Measurements from ENCODE around the gene FOXN3. TPM values are rescaled to one million over a fixed set of nuclear protein-coding genes. Genes with fewer than 3 reads are reported as not detected.

Gene FOXN3
- polyA plus RNA-seq, 1 of the 3 experiments (the other 2 are of a cell fraction): 9.8 TPM

DNA sequence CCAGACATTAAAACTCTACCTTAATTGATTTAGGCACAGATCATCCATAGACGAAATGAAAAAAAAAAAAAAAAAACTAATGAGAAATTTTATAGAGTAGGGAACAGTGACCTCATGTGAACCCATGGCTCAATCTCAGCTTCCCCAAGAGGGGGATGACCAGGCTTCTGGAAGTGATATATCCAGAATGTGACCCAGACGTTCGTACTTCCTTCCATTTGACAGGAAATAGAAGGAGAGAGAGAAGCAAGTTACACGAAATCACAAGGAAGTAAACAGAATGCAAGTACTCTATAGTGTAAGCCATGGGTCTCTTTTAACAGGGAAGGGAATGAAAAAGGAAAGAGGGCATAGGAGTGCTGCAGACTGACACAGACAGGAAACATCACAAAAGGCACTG is 10.1 kb downstream of the FOXN3 start:
- Histone ChIP-seq H3K27ac (ENCODE audit: low read depth in 2 of 2, low read length in 1 of 2) (peak overlapping the region in 1 of 2 experiments; percentile 8; a peak in 1 of 4 replicates), H3K9me2 (no peaks in the 10 kb centered on the region), H3K9me3 (no peaks in the 10 kb centered on the region), H3F3A (replicated peaks; ENCODE audit: insufficient read depth) (no peaks in the 10 kb centered on the region), H3K36me3 (replicated peaks in 1 of 2; ENCODE audit: control insufficient read depth in 1 of 2, insufficient read depth in 2 of 2, low read length in 1 of 2) (peaks cover 0 to 8% of the 10 kb centered on the region in 2 experiments), H4K20me1 (ENCODE audit: insufficient read depth) (peaks cover 10% of the 10 kb centered on the region), H3K79me2 (ENCODE audit: insufficient read depth) (peaks cover 53% of the 10 kb centered on the region), H3K9ac (no peak overlapping the region), H2AFZ (ENCODE audit: low read depth) (no peak overlapping the region), H3K4me2 (no peak overlapping the region), H3K4me3 (ENCODE audit: low read depth in 2 of 2, low read length in 1 of 2) (no peak overlapping the region), H3K4me1 (ENCODE audit: control insufficient read depth in 1 of 2, insufficient read depth in 2 of 2, low read depth in 1 of 2, low read length in 1 of 2) (peaks cover 0 to 5% of the 10 kb centered on the region in 2 experiments; a peak in 1 of 4 replicates), H3K27me3 (ENCODE audit: insufficient read depth) (no peaks in the 10 kb centered on the region)
- DNase-seq: no peak
- WGBS (ENCODE audit: low lambda C conversion rate): 61% methylated on average over 4 of the region's 4 CpGs
- TF ChIP-seq, protein P1, sequence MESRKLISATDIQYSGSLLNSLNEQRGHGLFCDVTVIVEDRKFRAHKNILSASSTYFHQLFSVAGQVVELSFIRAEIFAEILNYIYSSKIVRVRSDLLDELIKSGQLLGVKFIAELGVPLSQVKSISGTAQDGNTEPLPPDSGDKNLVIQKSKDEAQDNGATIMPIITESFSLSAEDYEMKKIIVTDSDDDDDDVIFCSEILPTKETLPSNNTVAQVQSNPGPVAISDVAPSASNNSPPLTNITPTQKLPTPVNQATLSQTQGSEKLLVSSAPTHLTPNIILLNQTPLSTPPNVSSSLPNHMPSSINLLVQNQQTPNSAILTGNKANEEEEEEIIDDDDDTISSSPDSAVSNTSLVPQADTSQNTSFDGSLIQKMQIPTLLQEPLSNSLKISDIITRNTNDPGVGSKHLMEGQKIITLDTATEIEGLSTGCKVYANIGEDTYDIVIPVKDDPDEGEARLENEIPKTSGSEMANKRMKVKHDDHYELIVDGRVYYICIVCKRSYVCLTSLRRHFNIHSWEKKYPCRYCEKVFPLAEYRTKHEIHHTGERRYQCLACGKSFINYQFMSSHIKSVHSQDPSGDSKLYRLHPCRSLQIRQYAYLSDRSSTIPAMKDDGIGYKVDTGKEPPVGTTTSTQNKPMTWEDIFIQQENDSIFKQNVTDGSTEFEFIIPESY (IDR thresholded peaks at IDR 0.05; ENCODE audit: borderline replicate concordance, low read depth): no peak
- no peak for TF ChIP-seq TCF12 (IDR thresholded peaks at IDR 0.05)
- no peak for TF ChIP-seq EZH2phosphoT487 (IDR thresholded peaks at IDR 0.05; ENCODE audit: borderline replicate concordance, low read depth)
- TF ChIP-seq RAD21 (IDR thresholded peaks at IDR 0.05; ENCODE audit: low read length): no peak
- TF ChIP-seq, protein P2, sequence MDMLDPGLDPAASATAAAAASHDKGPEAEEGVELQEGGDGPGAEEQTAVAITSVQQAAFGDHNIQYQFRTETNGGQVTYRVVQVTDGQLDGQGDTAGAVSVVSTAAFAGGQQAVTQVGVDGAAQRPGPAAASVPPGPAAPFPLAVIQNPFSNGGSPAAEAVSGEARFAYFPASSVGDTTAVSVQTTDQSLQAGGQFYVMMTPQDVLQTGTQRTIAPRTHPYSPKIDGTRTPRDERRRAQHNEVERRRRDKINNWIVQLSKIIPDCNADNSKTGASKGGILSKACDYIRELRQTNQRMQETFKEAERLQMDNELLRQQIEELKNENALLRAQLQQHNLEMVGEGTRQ (IDR thresholded peaks at IDR 0.05; ENCODE audit: borderline replicate concordance, low read depth, low read length): no peak
- TF ChIP-seq, protein P3, sequence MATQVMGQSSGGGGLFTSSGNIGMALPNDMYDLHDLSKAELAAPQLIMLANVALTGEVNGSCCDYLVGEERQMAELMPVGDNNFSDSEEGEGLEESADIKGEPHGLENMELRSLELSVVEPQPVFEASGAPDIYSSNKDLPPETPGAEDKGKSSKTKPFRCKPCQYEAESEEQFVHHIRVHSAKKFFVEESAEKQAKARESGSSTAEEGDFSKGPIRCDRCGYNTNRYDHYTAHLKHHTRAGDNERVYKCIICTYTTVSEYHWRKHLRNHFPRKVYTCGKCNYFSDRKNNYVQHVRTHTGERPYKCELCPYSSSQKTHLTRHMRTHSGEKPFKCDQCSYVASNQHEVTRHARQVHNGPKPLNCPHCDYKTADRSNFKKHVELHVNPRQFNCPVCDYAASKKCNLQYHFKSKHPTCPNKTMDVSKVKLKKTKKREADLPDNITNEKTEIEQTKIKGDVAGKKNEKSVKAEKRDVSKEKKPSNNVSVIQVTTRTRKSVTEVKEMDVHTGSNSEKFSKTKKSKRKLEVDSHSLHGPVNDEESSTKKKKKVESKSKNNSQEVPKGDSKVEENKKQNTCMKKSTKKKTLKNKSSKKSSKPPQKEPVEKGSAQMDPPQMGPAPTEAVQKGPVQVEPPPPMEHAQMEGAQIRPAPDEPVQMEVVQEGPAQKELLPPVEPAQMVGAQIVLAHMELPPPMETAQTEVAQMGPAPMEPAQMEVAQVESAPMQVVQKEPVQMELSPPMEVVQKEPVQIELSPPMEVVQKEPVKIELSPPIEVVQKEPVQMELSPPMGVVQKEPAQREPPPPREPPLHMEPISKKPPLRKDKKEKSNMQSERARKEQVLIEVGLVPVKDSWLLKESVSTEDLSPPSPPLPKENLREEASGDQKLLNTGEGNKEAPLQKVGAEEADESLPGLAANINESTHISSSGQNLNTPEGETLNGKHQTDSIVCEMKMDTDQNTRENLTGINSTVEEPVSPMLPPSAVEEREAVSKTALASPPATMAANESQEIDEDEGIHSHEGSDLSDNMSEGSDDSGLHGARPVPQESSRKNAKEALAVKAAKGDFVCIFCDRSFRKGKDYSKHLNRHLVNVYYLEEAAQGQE (IDR thresholded peaks at IDR 0.05; ENCODE audit: low read depth, low read length): no peak
- TF ChIP-seq RFX5 (IDR thresholded peaks at IDR 0.05; ENCODE audit: low read length): no peak
- TF ChIP-seq TEAD4 (IDR thresholded peaks at IDR 0.05; ENCODE audit: borderline replicate concordance, insufficient read depth): no peak
- TF ChIP-seq SIN3A (IDR thresholded peaks at IDR 0.05; ENCODE audit: borderline replicate concordance, low read depth, low read length): no peak
- POLR2A ChIA-PET: no interaction called here
- CTCF ChIA-PET: no interaction called here

DNA sequence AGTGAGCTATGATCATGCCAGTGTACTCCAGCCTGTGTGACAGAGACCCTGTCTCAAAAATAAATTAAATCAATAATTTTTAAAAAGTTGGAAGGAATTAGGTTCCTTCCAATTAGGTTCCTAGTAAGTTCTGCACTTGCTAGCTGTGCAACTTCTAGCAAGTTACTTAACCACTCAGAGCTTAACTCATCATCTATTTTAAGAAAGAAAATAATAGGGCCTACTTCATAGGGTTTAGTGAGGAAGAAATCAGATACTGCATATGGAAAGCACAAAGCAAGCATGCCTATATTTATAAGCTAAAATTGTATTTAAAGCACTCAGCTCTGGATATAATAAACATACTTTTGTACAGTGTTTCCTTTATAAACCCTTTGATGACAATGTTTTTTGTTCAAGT is 10.7 kb downstream of the FOXN3 start:
- Histone ChIP-seq H3F3A (replicated peaks; ENCODE audit: insufficient read depth) (no peaks in the 10 kb centered on the region), H3K9me2 (no peaks in the 10 kb centered on the region), H3K27ac (ENCODE audit: low read depth in 2 of 2, low read length in 1 of 2) (peak overlapping the region in 1 of 2 experiments; percentile 8; a peak in 1 of 4 replicates), H2AFZ (ENCODE audit: low read depth) (no peak overlapping the region), H3K9me3 (no peaks in the 10 kb centered on the region), H3K4me1 (ENCODE audit: control insufficient read depth in 1 of 2, insufficient read depth in 2 of 2, low read depth in 1 of 2, low read length in 1 of 2) (peaks cover 0 to 5% of the 10 kb centered on the region in 2 experiments; a peak in 1 of 4 replicates), H3K4me3 (ENCODE audit: low read depth in 2 of 2, low read length in 1 of 2) (no peak overlapping the region), H4K20me1 (ENCODE audit: insufficient read depth) (peaks cover 10% of the 10 kb centered on the region), H3K27me3 (ENCODE audit: insufficient read depth) (no peaks in the 10 kb centered on the region), H3K4me2 (no peak overlapping the region), H3K36me3 (replicated peaks in 1 of 2; ENCODE audit: control insufficient read depth in 1 of 2, insufficient read depth in 2 of 2, low read length in 1 of 2) (peaks cover 0 to 3% of the 10 kb centered on the region in 2 experiments), H3K9ac (no peak overlapping the region), H3K79me2 (ENCODE audit: insufficient read depth) (peaks cover 53% of the 10 kb centered on the region)
- CTCF ChIA-PET: interaction anchor here (1.4 kb wide), 1 partner anchor 8 kb away, joined by 4 read pairs; no protein-coding TSS in a partner anchor
- POLR2A ChIA-PET: no interaction called here
- TF ChIP-seq CHD2 (IDR thresholded peaks at IDR 0.05; ENCODE audit: low read length, partially characterized antibody): no peak
- DNase-seq: no peak

Data from SK-N-SH (cell line).